Neural cell (in vitro differentiated cells): ENCODE measurements around the gene MGAT4C.

Source experiments
- EP300 ChIP-seq: fragments of 450-650 bp; conservative IDR thresholded peaks from 2 replicates; pipeline ENCODE4 v1.6.1; 2014; ENCODE audit warnings: antibody characterized with exemption, mild to moderate bottlenecking, moderate library complexity; ENCODE audit not compliant: poor library complexity, severe bottlenecking
- EZH2 ChIP-seq: fragments of 200-600, 300-800 bp; shearing (Covaris generic), sonication (generic); IDR thresholded peaks from 2 replicates; pipeline ENCODE4 v1.6.1; 2014; ENCODE audit warnings: antibody characterized with exemption, low read length, borderline replicate concordance, mild to moderate bottlenecking; ENCODE audit not compliant: insufficient read depth, poor library complexity, severe bottlenecking
- POLR2AphosphoS5 ChIP-seq: IDR thresholded peaks from 2 replicates; pipeline ENCODE4 v1.6.1; 2012
- TF ChIP-seq, protein P1 (sequence below): IDR thresholded peaks from 2 replicates; pipeline ENCODE4 v1.6.1; 2012; ENCODE audit warnings: borderline replicate concordance

DNA sequence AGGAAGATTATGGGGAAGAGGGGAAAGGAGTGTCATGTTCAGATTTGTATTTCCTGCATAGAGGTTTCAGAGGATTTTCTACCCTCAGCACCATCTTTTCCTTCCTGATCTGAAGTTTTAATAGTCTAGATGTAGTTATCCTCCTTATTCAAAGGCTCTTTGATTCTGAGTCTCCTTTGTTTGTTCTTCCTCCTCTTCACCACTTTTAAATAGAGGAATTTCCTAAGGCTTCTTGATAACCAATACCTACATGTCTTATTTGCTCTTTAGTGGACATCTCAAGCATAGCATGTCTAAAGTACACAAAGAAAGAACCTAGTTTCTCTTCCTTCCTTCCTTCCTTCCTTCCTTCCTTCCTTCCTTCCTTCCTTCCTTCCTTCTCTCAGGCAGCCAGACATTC is 8.3 kb downstream of the MGAT4C start:
- TF ChIP-seq EZH2 (no peak), EP300 (no peak), POLR2AphosphoS5 (no peak)
- TF ChIP-seq, protein P1, sequence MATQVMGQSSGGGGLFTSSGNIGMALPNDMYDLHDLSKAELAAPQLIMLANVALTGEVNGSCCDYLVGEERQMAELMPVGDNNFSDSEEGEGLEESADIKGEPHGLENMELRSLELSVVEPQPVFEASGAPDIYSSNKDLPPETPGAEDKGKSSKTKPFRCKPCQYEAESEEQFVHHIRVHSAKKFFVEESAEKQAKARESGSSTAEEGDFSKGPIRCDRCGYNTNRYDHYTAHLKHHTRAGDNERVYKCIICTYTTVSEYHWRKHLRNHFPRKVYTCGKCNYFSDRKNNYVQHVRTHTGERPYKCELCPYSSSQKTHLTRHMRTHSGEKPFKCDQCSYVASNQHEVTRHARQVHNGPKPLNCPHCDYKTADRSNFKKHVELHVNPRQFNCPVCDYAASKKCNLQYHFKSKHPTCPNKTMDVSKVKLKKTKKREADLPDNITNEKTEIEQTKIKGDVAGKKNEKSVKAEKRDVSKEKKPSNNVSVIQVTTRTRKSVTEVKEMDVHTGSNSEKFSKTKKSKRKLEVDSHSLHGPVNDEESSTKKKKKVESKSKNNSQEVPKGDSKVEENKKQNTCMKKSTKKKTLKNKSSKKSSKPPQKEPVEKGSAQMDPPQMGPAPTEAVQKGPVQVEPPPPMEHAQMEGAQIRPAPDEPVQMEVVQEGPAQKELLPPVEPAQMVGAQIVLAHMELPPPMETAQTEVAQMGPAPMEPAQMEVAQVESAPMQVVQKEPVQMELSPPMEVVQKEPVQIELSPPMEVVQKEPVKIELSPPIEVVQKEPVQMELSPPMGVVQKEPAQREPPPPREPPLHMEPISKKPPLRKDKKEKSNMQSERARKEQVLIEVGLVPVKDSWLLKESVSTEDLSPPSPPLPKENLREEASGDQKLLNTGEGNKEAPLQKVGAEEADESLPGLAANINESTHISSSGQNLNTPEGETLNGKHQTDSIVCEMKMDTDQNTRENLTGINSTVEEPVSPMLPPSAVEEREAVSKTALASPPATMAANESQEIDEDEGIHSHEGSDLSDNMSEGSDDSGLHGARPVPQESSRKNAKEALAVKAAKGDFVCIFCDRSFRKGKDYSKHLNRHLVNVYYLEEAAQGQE = no peak
